NCI-H69 (cell line): ENCODE data around the gene SFT2D3.

Experiments used
- DNase-seq: peaks from one replicate; lab custom pipeline; 2025; lab: John Stamatoyannopoulos, UW

Gene SFT2D3

GRCh38 chr2:127701193-127701650 is at the start of gene SFT2D3:
TSS of gene SFT2D3 (plus strand) at chr2:127701497. CDS start at chr2:127701529, 32 bp downstream.
- peak; percentile 92 for DNase-seq

- no peak for DNase-seq
Measured at GRCh38 chr2:127651971-127652550, 49.2 kb upstream of the SFT2D3 start.

GRCh38 chr2:127652786-127653357 is 48.4 kb upstream of the SFT2D3 start:
- no peak for DNase-seq

- DNase-seq = peak; percentile 53
Measured at GRCh38 chr2:127653421-127654083, 47.7 kb upstream of the SFT2D3 start.

- no peak for DNase-seq
Measured at GRCh38 chr2:127654084-127654837, 47.0 kb upstream of the SFT2D3 start.

- no peak for DNase-seq
Measured at GRCh38 chr2:127654838-127655175, 46.5 kb upstream of the SFT2D3 start.

- DNase-seq = no peak
Measured at GRCh38 chr2:127655209-127656073, 45.9 kb upstream of the SFT2D3 start.

- DNase-seq = no peak
Measured at GRCh38 chr2:127656569-127657231, 44.6 kb upstream of the SFT2D3 start.

- DNase-seq = no peak
Measured at GRCh38 chr2:127657232-127657595, 44.1 kb upstream of the SFT2D3 start.

GRCh38 chr2:127658146-127658545 is 43.2 kb upstream of the SFT2D3 start:
- DNase-seq = no peak

GRCh38 chr2:127658641-127659407 is 42.5 kb upstream of the SFT2D3 start:
- no peak for DNase-seq

- DNase-seq = no peak
Measured at GRCh38 chr2:127659408-127660290, 41.6 kb upstream of the SFT2D3 start.

- no peak for DNase-seq
Measured at GRCh38 chr2:127660291-127660578, 41.1 kb upstream of the SFT2D3 start.

- no peak for DNase-seq
Measured at GRCh38 chr2:127661072-127661649, 40.1 kb upstream of the SFT2D3 start.

GRCh38 chr2:127661949-127662510 is 39.3 kb upstream of the SFT2D3 start:
- DNase-seq = no peak

- DNase-seq = no peak
Measured at GRCh38 chr2:127662937-127663565, 38.2 kb upstream of the SFT2D3 start.

- no peak for DNase-seq
Measured at GRCh38 chr2:127663566-127664064, 37.7 kb upstream of the SFT2D3 start.
